Measurements from ENCODE around the gene TAAR5.
A peak's percentile ranks its signal among the peaks of the same experiment; 100 is the strongest.
"Not testable (repeated sequence)": the region's sequence is repeated elsewhere in the genome, so short reads cannot be mapped to it uniquely, and the experiment has no call there.

Gene TAAR5

GRCh38 chr6:132569170-132569569, 20.4 kb downstream of the TAAR5 start:
- peak; percentile 75 for DNase-seq

GRCh38 chr6:132568611-132569010, 20.9 kb downstream of the TAAR5 start:
- DNase-seq: peak; percentile 32

DNA sequence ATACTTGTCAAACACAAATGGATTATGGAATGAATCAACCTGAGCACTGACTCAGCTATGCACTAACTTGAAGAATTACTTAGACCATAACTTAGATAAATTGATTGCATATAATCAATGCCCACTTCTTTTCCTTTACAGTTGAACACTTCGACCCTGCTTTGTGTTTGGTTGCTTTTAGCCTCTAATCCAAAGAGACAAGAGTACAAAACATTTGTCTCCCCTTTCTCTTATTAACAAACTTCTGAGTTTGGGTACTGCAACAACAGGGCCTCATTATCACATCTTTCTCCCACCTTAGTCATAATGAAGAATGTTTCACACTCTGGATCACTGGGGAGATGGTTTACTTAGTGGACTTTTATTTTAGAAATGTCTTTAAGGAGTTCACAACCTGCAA, 22.0 kb downstream of the TAAR5 start:
- no peak for DNase-seq

DNA sequence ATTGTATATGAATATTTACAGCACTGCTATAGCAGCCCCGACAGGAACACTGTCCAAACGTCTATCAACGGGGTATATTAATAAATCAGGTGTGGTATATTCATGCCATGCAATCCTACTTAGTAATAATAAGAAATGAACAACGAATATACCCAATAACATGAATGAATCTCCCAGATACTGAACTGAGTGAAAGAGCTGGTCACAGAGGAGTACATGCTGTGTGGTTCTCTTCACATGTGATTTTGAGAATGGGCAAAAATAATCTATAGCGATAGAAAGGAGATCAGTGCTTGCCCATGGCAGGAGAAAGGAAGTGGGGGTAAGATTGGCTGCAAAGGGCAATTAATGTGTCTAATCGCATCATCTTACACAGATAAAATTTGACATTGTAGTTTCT, 23.1 kb downstream of the TAAR5 start:
- no peak for DNase-seq

GRCh38 chr6:132560087-132560486, 29.5 kb downstream of the TAAR5 start:
- DNase-seq: not testable (repeated sequence)

GRCh38 chr6:132552372-132552771, 37.2 kb downstream of the TAAR5 start, which contains the start of gene TAAR8:
Gene TAAR8, plus strand, starts transcription at chr6:132552672. Its CDS starts 21 bp downstream, at chr6:132552693.
- DNase-seq: no peak

GRCh38 chr6:132551214-132551613, 38.3 kb downstream of the TAAR5 start:
- DNase-seq: no peak

- DNase-seq: no peak
Measured at GRCh38 chr6:132548746-132549463, 40.6 kb downstream of the TAAR5 start.

DNA sequence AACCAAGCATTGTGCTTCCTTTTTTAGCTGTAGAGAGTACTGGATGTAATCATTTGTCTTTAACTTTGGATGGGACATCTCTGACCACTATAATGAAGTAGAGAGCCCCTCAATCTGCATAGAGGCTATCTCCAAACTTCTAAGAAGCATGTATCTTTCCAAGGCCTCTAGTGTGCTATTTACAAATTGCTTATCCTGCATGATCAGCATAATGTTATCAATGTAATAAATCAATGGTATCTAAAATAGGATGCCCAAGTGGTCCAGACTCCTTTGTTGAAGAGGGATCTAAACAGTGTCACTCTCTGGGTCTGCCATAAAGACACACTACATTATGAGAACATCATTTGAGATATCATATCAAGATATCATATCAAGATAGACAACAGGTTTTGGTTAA, 44.7 kb downstream of the TAAR5 start:
- DNase-seq: no peak
